SK-N-SH (cell line): Measurements from ENCODE around the gene SUPT3H. TPM values are rescaled to one million over a fixed set of nuclear protein-coding genes. Genes with fewer than 3 reads are reported as not detected.

Source experiments
- CTCF ChIA-PET: fragments of 300-600, 350-600 bp; formaldehyde crosslinking; extraction: SDS; loops from one replicate; lab custom pipeline; 2021; lab: Yijun Ruan, JAX
- POLR2A ChIA-PET: fragments of 350-600 bp; sonication (Branson Sonifier 250); formaldehyde crosslinking; extraction: SDS; loops from one replicate; lab custom pipeline; 2020; ENCODE audit warnings: antibody characterized with exemption, inconsistent platforms; lab: Yijun Ruan, JAX
- DNase-seq: peaks from one replicate; pipeline ENCODE4 v3.0.0; 2012
- H2AFZ ChIP-seq: fragments of 200-600 bp; sonication (generic); 2 replicates; pipeline ENCODE4 v1.8.1; 2016; ENCODE audit warnings: antibody characterized with exemption, mild to moderate bottlenecking, low read depth
- H3F3A ChIP-seq: fragments of 200-600 bp; sonication (generic); replicated peaks from 2 replicates; pipeline ENCODE3; 2016; ENCODE audit warnings: antibody characterized with exemption, mild to moderate bottlenecking; ENCODE audit not compliant: insufficient read depth
- H3K27ac ChIP-seq, 2 experiments: fragments of 200-500 bp in 1 of 2; fragments of 200-600 bp in 1 of 2; sonication (Bioruptor generic) in 1 of 2; sonication (generic), shearing (Covaris generic) in 1 of 2; 2 replicates each; pipeline versions ENCODE4 v1.5.1 to v1.6.1; 2014 to 2016; ENCODE audit warnings: low read depth in 2 of 2, inconsistent platforms in 1 of 2, low read length in 1 of 2, mild to moderate bottlenecking in 1 of 2, mixed read lengths in 1 of 2
- H3K27me3 ChIP-seq: fragments of 200-600 bp; sonication (generic), shearing (Covaris generic); 2 replicates; pipeline ENCODE4 v1.6.1; 2016; ENCODE audit warnings: mixed run types; ENCODE audit not compliant: insufficient read depth
- H3K36me3 ChIP-seq, 2 experiments: fragments of 200-500 bp in 1 of 2; fragments of 200-600 bp in 1 of 2; sonication (Bioruptor generic) in 1 of 2; sonication (generic) in 1 of 2; replicated peaks in 1 of 2; 2 replicates each; pipeline versions ENCODE3 to v1.5.1; 2014 to 2016; ENCODE audit warnings: low read length in 1 of 2, mild to moderate bottlenecking in 1 of 2; ENCODE audit not compliant: insufficient read depth in 2 of 2, control insufficient read depth in 1 of 2
- H3K4me1 ChIP-seq, 2 experiments: fragments of 200-500 bp in 1 of 2; fragments of 200-600 bp in 1 of 2; sonication (Bioruptor generic) in 1 of 2; sonication (generic), shearing (Covaris generic) in 1 of 2; 2 replicates each; pipeline versions ENCODE4 v1.5.1 to v1.6.1; 2014 to 2016; ENCODE audit warnings: low read depth in 1 of 2, low read length in 1 of 2, mixed run types in 1 of 2; ENCODE audit not compliant: insufficient read depth in 2 of 2, control insufficient read depth in 1 of 2
- H3K4me2 ChIP-seq: fragments of 200-600 bp; sonication (generic), shearing (Covaris generic); 2 replicates; pipeline ENCODE4 v1.6.1; 2017; ENCODE audit warnings: mixed run types
- H3K4me3 ChIP-seq, 2 experiments: fragments of 200-500 bp in 1 of 2; fragments of 200-600 bp in 1 of 2; sonication (Bioruptor generic) in 1 of 2; sonication (generic), shearing (Covaris generic) in 1 of 2; 2 replicates each; pipeline versions ENCODE4 v1.5.1 to v1.8.1; 2014 to 2016; ENCODE audit warnings: low read depth in 2 of 2, inconsistent platforms in 1 of 2, low read length in 1 of 2, mild to moderate bottlenecking in 1 of 2, mixed read lengths in 1 of 2, moderate library complexity in 1 of 2
- H3K79me2 ChIP-seq: fragments of 200-600 bp; sonication (generic); 2 replicates; pipeline ENCODE4 v1.8.1; 2017; ENCODE audit warnings: mild to moderate bottlenecking; ENCODE audit not compliant: insufficient read depth
- H3K9ac ChIP-seq: fragments of 200-600 bp; sonication (generic); 2 replicates; pipeline ENCODE4 v1.6.1; 2017; ENCODE audit warnings: mixed run types
- H3K9me2 ChIP-seq: fragments of 200-600 bp; sonication (generic); 2 replicates; pipeline ENCODE4 v1.6.1; 2017; ENCODE audit warnings: mixed run types
- H3K9me3 ChIP-seq: fragments of 200-600 bp; sonication (generic); 2 replicates; pipeline ENCODE4 v1.6.1; 2017; ENCODE audit warnings: mixed run types, mild to moderate bottlenecking, moderate library complexity
- H4K20me1 ChIP-seq: fragments of 200-600 bp; sonication (generic); 2 replicates; pipeline ENCODE4 v1.6.1; 2017; ENCODE audit warnings: mild to moderate bottlenecking, mixed run types; ENCODE audit not compliant: insufficient read depth
- CHD2 ChIP-seq: fragments of 150-350 bp; IDR thresholded peaks from 2 replicates; pipeline ENCODE4 v1.6.1; 2018; ENCODE audit warnings: low read length; ENCODE audit not compliant: partially characterized antibody
- ELF1 ChIP-seq: IDR thresholded peaks from 2 replicates; pipeline ENCODE4 v1.4.0; 2012
- EZH2phosphoT487 ChIP-seq: fragments of 200-600 bp; sonication (generic); IDR thresholded peaks from 2 replicates; pipeline ENCODE4 v1.6.1; 2017; ENCODE audit warnings: low read depth, mixed run types, mild to moderate bottlenecking, antibody characterized with exemption, moderate library complexity, borderline replicate concordance
- FOSL2 ChIP-seq: IDR thresholded peaks from 2 replicates; pipeline ENCODE4 v1.4.0; 2012; ENCODE audit warnings: low read depth, mild to moderate bottlenecking, moderate library complexity, borderline replicate concordance
- GATA2 ChIP-seq: sonication (generic); formaldehyde crosslinking; IDR thresholded peaks from 2 replicates; pipeline ENCODE4 v1.5.0; 2020; ENCODE audit warnings: mild to moderate bottlenecking, missing genetic modification reagents
- JUND ChIP-seq: IDR thresholded peaks from 2 replicates; pipeline ENCODE4 v1.4.0; 2012
- MEF2A ChIP-seq: IDR thresholded peaks from 2 replicates; pipeline ENCODE4 v1.4.0; 2012; ENCODE audit warnings: low read depth, borderline replicate concordance
- MXI1 ChIP-seq: IDR thresholded peaks from 2 replicates; pipeline ENCODE4 v1.6.1; 2012; ENCODE audit warnings: mild to moderate bottlenecking, low read depth, low read length, improper control_type of control experiment
- NFIC ChIP-seq: IDR thresholded peaks from 2 replicates; pipeline ENCODE4 v1.4.0; 2012; ENCODE audit warnings: borderline replicate concordance
- NRF1 ChIP-seq: IDR thresholded peaks from 2 replicates; pipeline ENCODE4 v1.6.1; 2012; ENCODE audit warnings: low read depth, mild to moderate bottlenecking, low read length
- RFX5 ChIP-seq: IDR thresholded peaks from 2 replicates; pipeline ENCODE4 v1.6.1; 2012; ENCODE audit warnings: mild to moderate bottlenecking, improper control_type of control experiment, low read length
- RXRA ChIP-seq: IDR thresholded peaks from 2 replicates; pipeline ENCODE4 v1.4.0; 2012; ENCODE audit warnings: low read depth, mild to moderate bottlenecking, borderline replicate concordance
- SMC3 ChIP-seq: IDR thresholded peaks from 2 replicates; pipeline ENCODE4 v1.6.1; 2012; ENCODE audit warnings: low read depth, low read length, improper control_type of control experiment
- TAF1 ChIP-seq: IDR thresholded peaks from 2 replicates; pipeline ENCODE4 v1.6.1; 2012; ENCODE audit warnings: low read depth, mild to moderate bottlenecking, low read length, moderate library complexity, borderline replicate concordance
- TCF12 ChIP-seq: IDR thresholded peaks from 2 replicates; pipeline ENCODE4 v1.4.0; 2012
- WGBS: methylation state at CpG from one replicate; pipeline ENCODE4 v1.1.6; 2017; ENCODE audit warnings: low lambda C conversion rate; 5-methylcytosine and 5-hydroxymethylcytosine counted together
- polyA plus RNA-seq, 3 experiments: library from polyadenylated mRNA; depleted of rRNA; stranded (reverse); fragments of >200 nt; gene quantifications; 2 replicates each; pipeline ENCODE4 v1.2.3, GENCODE V29; 2012
- TF ChIP-seq, protein P1 (sequence below): IDR thresholded peaks from 2 replicates; pipeline ENCODE4; 2012
- TF ChIP-seq, protein P2 (sequence below): fragments of 200-600 bp; sonication (generic); IDR thresholded peaks from 2 replicates; pipeline ENCODE4 v1.6.1; 2017; ENCODE audit warnings: antibody characterized with exemption, mild to moderate bottlenecking, moderate library complexity
- TF ChIP-seq, protein P3 (sequence below): fragments of 150-350 bp; IDR thresholded peaks from 2 replicates; pipeline ENCODE4 v1.6.1; 2016; ENCODE audit warnings: mild to moderate bottlenecking, low read depth, low read length
- TF ChIP-seq, protein P4 (sequence below): IDR thresholded peaks from 2 replicates; pipeline ENCODE4 v1.6.1; 2012; ENCODE audit warnings: mild to moderate bottlenecking, low read depth, low read length, moderate library complexity

SUPT3H gene
- polyA plus RNA-seq, 1 of the 3 experiments (the other 2 are of a cell fraction): 10.9 TPM

DNA sequence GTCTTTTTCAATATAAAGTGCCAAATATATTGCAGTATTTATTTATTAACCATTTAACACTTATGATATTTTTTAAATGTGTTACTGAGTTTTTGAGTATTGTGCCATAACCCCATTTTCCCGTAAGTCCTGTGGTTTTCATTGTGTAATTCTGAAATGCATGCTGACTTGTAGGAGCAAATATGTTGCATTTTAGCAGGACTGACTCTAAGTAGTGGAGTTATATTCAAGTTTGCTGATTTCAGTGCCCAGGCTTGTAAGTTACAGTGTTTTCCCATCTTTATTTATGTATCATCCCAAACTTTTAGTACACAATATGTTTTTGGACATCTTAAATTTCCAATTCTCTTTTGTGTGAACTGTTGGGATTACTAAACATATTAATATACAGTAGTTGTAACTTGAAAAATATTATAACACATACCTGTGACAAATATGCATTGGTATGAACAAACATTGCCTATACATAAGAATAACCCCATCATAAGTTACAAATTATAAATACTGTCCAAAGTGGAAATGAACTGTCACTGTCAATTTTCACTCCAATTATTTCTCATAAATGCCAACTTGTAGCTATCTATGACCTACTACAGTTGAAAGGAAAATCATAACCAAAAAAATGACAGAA lies 228.9 kb downstream of the SUPT3H start:
- WGBS: 93% methylated on average over 1 of the region's 1 CpG
- Histone ChIP-seq H3K27me3 (no peaks in the 10 kb centered on the region), H3K36me3 (no peaks in the 10 kb centered on the region), H2AFZ (no peak overlapping the region)
- CTCF ChIA-PET: no interaction called here
- TF ChIP-seq, protein P1, sequence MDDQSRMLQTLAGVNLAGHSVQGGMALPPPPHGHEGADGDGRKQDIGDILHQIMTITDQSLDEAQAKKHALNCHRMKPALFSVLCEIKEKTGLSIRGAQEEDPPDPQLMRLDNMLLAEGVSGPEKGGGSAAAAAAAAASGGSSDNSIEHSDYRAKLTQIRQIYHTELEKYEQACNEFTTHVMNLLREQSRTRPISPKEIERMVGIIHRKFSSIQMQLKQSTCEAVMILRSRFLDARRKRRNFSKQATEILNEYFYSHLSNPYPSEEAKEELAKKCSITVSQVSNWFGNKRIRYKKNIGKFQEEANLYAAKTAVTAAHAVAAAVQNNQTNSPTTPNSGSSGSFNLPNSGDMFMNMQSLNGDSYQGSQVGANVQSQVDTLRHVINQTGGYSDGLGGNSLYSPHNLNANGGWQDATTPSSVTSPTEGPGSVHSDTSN: peak; percentile 40; the same call in 1 of the 2 replicates
- TF ChIP-seq TCF12: no peak
- TF ChIP-seq, all 33 proteins: peak for 1
- Histone ChIP-seq H3K9ac (no peak overlapping the region), H4K20me1 (no peaks in the 10 kb centered on the region), H3K9me3 (no peaks in the 10 kb centered on the region), H3K4me2 (no peak overlapping the region), H3F3A (no peaks in the 10 kb centered on the region), H3K4me3 (no peak overlapping the region), H3K9me2 (no peaks in the 10 kb centered on the region), H3K4me1 (no peaks in the 10 kb centered on the region; a peak in 1 of 4 replicates), H3K27ac (no peak overlapping the region), H3K79me2 (no peaks in the 10 kb centered on the region)
- DNase-seq: no peak
- POLR2A ChIA-PET: no interaction called here

DNA sequence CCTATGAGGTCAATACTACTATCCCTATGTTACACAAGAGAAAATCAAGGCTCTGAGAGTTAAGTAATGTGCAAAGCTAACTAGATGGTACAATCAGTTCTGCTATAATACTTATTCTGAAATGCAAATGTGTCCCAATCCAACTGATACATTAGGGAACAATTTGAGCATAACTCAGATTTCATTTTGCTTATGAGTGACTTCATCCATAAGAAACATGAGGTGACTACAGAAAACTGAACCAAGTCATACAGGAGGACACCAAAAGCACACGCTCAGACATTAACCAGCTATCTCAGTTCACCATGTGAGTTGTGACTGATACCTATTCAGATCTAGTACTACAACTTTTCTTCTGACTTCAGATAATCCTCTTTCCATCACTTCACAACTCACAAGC lies 229.5 kb downstream of the SUPT3H start:
- CTCF ChIA-PET: no interaction called here
- Histone ChIP-seq H3K4me2 (no peak overlapping the region), H3K9me2 (no peaks in the 10 kb centered on the region), H3K79me2 (no peaks in the 10 kb centered on the region), H3K9ac (no peak overlapping the region), H3F3A (no peaks in the 10 kb centered on the region), H3K27me3 (no peaks in the 10 kb centered on the region), H4K20me1 (no peaks in the 10 kb centered on the region), H3K4me1 (no peaks in the 10 kb centered on the region; a peak in 1 of 4 replicates), H2AFZ (no peak overlapping the region), H3K4me3 (no peak overlapping the region), H3K36me3 (no peaks in the 10 kb centered on the region), H3K27ac (no peak overlapping the region), H3K9me3 (0 out of 2 replicates have a peak, but pooled peaks cover 2% of the 10 kb centered on the region)
- POLR2A ChIA-PET: no interaction called here
- no peak for DNase-seq
- 92% methylated on average over 1 of the region's 1 CpG for WGBS
- no peak for TF ChIP-seq JUND
- TF ChIP-seq, protein P2, sequence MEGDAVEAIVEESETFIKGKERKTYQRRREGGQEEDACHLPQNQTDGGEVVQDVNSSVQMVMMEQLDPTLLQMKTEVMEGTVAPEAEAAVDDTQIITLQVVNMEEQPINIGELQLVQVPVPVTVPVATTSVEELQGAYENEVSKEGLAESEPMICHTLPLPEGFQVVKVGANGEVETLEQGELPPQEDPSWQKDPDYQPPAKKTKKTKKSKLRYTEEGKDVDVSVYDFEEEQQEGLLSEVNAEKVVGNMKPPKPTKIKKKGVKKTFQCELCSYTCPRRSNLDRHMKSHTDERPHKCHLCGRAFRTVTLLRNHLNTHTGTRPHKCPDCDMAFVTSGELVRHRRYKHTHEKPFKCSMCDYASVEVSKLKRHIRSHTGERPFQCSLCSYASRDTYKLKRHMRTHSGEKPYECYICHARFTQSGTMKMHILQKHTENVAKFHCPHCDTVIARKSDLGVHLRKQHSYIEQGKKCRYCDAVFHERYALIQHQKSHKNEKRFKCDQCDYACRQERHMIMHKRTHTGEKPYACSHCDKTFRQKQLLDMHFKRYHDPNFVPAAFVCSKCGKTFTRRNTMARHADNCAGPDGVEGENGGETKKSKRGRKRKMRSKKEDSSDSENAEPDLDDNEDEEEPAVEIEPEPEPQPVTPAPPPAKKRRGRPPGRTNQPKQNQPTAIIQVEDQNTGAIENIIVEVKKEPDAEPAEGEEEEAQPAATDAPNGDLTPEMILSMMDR: no peak
- no peak for TF ChIP-seq GATA2 (CRISPR knock-in tag)
- TF ChIP-seq ELF1: no peak
- TF ChIP-seq FOSL2: no peak
- no peak for TF ChIP-seq TAF1
- TF ChIP-seq, protein P3, sequence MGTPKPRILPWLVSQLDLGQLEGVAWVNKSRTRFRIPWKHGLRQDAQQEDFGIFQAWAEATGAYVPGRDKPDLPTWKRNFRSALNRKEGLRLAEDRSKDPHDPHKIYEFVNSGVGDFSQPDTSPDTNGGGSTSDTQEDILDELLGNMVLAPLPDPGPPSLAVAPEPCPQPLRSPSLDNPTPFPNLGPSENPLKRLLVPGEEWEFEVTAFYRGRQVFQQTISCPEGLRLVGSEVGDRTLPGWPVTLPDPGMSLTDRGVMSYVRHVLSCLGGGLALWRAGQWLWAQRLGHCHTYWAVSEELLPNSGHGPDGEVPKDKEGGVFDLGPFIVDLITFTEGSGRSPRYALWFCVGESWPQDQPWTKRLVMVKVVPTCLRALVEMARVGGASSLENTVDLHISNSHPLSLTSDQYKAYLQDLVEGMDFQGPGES: no peak
- TF ChIP-seq, protein P4, sequence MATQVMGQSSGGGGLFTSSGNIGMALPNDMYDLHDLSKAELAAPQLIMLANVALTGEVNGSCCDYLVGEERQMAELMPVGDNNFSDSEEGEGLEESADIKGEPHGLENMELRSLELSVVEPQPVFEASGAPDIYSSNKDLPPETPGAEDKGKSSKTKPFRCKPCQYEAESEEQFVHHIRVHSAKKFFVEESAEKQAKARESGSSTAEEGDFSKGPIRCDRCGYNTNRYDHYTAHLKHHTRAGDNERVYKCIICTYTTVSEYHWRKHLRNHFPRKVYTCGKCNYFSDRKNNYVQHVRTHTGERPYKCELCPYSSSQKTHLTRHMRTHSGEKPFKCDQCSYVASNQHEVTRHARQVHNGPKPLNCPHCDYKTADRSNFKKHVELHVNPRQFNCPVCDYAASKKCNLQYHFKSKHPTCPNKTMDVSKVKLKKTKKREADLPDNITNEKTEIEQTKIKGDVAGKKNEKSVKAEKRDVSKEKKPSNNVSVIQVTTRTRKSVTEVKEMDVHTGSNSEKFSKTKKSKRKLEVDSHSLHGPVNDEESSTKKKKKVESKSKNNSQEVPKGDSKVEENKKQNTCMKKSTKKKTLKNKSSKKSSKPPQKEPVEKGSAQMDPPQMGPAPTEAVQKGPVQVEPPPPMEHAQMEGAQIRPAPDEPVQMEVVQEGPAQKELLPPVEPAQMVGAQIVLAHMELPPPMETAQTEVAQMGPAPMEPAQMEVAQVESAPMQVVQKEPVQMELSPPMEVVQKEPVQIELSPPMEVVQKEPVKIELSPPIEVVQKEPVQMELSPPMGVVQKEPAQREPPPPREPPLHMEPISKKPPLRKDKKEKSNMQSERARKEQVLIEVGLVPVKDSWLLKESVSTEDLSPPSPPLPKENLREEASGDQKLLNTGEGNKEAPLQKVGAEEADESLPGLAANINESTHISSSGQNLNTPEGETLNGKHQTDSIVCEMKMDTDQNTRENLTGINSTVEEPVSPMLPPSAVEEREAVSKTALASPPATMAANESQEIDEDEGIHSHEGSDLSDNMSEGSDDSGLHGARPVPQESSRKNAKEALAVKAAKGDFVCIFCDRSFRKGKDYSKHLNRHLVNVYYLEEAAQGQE: no peak
- no peak for TF ChIP-seq SMC3
- TF ChIP-seq NRF1: no peak
- no peak for TF ChIP-seq EZH2phosphoT487
- TF ChIP-seq NFIC: no peak
- TF ChIP-seq TCF12: no peak
- no peak for TF ChIP-seq RFX5
- no peak for TF ChIP-seq MXI1
- TF ChIP-seq RXRA: no peak
- TF ChIP-seq, protein P1: no peak
- TF ChIP-seq CHD2: no peak
- no peak for TF ChIP-seq MEF2A
